B cell (primary cell): ENCODE results near the gene ASNS. TPM values are rescaled to one million over a fixed set of nuclear protein-coding genes. Genes with fewer than 3 reads are reported as not detected.
"Not testable (repeated sequence)": the region's sequence is repeated elsewhere in the genome, so short reads cannot be mapped to it uniquely, and the experiment has no call there.

Experiments used
- ATAC-seq: fragments of 200-7000 bp; cut with Tn5 transposase; one replicate; pipeline ENCODE4 v1.10.0; 2021; ENCODE audit warnings: low read depth, mild to moderate bottlenecking, moderate number of reproducible peaks, moderate library complexity
- CTCF ChIA-PET: fragments of 350-600 bp; sonication (Branson Sonifier 250); formaldehyde crosslinking; loops from one replicate; lab custom pipeline; 2021; ENCODE audit warnings: antibody characterized with exemption, inconsistent platforms; lab: Charles Lee
- POLR2A ChIA-PET: fragments of 350-600 bp; sonication (Branson Sonifier 250); formaldehyde crosslinking; loops from one replicate; lab custom pipeline; 2021; ENCODE audit warnings: antibody characterized with exemption; lab: Charles Lee
- DNase-seq: peaks from one replicate; pipeline ENCODE4 v3.0.0; 2013
- H2AFZ ChIP-seq: 2 replicates; pipeline ENCODE4 v1.6.1; 2012; ENCODE audit warnings: mild to moderate bottlenecking, low read depth, low read length; ENCODE audit not compliant: insufficient read depth, poor library complexity, severe bottlenecking
- H3K27ac ChIP-seq, 2 donors: 1 replicate in 1 of 2; 2 replicates in 1 of 2; pipeline ENCODE4 v1.5.1; 2012 to 2013; ENCODE audit warnings: low read length in 2 of 2, mild to moderate bottlenecking in 2 of 2, moderate library complexity in 1 of 2
- H3K27me3 ChIP-seq, 4 experiments: fragments of 200-600 bp in 1 of 4; sonication (generic) in 1 of 4; replicated peaks in 1 of 4; 1 replicate in 2 of 4; 2 replicates in 2 of 4; pipeline versions ENCODE4 v1.6.1 to v1.7.0; 2013 to 2016; ENCODE audit warnings: low read length in 3 of 4, mild to moderate bottlenecking in 2 of 4, mixed read lengths in 1 of 4, moderate library complexity in 1 of 4; ENCODE audit not compliant: insufficient read depth in 4 of 4, control insufficient read depth in 3 of 4; ENCODE audit errors: control extremely low read depth in 1 of 4
- H3K36me3 ChIP-seq, 2 experiments: replicated peaks in 1 of 2; 1 replicate in 1 of 2; 2 replicates in 1 of 2; pipeline versions ENCODE4 v1.6.1 to v1.7.1; 2013; ENCODE audit warnings: low read length in 1 of 2; ENCODE audit not compliant: insufficient read depth in 2 of 2, control insufficient read depth in 1 of 2; ENCODE audit errors: control extremely low read depth in 1 of 2, extremely low read depth in 1 of 2
- H3K4me1 ChIP-seq, 2 donors: fragments of 200-600 bp in 1 of 2; sonication (generic) in 1 of 2; 1 replicate in 1 of 2; 2 replicates in 1 of 2; pipeline versions ENCODE4 v1.5.1 to v1.6.1; 2013 to 2017; ENCODE audit warnings: low read length in 2 of 2; ENCODE audit not compliant: control insufficient read depth in 2 of 2, insufficient read depth in 2 of 2
- H3K4me2 ChIP-seq: replicated peaks from 2 replicates; pipeline ENCODE3; 2012; ENCODE audit warnings: mild to moderate bottlenecking, low read depth, low read length; ENCODE audit not compliant: poor library complexity, severe bottlenecking
- H3K4me3 ChIP-seq, 5 experiments: fragments of 200-600 bp in 1 of 5; sonication (generic) in 1 of 5; 1 replicate in 3 of 5; 2 replicates in 2 of 5; pipeline versions ENCODE4 v1.5.1 to v1.7.0; 2011 to 2016; ENCODE audit warnings: low read length in 4 of 5, mild to moderate bottlenecking in 4 of 5, low read depth in 2 of 5, control low read depth in 1 of 5, moderate library complexity in 1 of 5; ENCODE audit not compliant: insufficient read depth in 1 of 5; ENCODE audit errors: control extremely low read depth in 1 of 5, extremely low read depth in 1 of 5
- H3K79me2 ChIP-seq: fragments of 200-600 bp; sonication (generic); one replicate; pipeline ENCODE4 v1.6.0; 2016; ENCODE audit warnings: low read length; ENCODE audit not compliant: control insufficient read depth, insufficient read depth
- H3K9ac ChIP-seq: fragments of 200-600 bp; sonication (generic); 2 replicates; pipeline ENCODE4 v1.6.1; 2017; ENCODE audit warnings: mild to moderate bottlenecking, low read length, moderate library complexity
- H3K9me3 ChIP-seq, 3 donors: one replicate each; pipeline versions ENCODE4 v1.6.1 to v1.7.1; 2013; ENCODE audit warnings: low read length in 2 of 3; ENCODE audit not compliant: control insufficient read depth in 2 of 3, insufficient read depth in 1 of 3; ENCODE audit errors: control extremely low read depth in 1 of 3
- H4K20me1 ChIP-seq: 2 replicates; pipeline ENCODE4 v1.6.0; 2012; ENCODE audit warnings: mild to moderate bottlenecking, low read length; ENCODE audit not compliant: insufficient read depth, control insufficient read depth, poor library complexity, severe bottlenecking
- H3K27ac Mint-ChIP-seq: one replicate; pipeline ENCODE4 v1.8.0; 2021; ENCODE audit warnings: mixed read lengths
- H3K27me3 Mint-ChIP-seq: one replicate; pipeline ENCODE4 v1.8.0; 2021; ENCODE audit warnings: mixed read lengths
- H3K4me1 Mint-ChIP-seq: one replicate; pipeline ENCODE4 v1.8.0; 2021; ENCODE audit warnings: mixed read lengths
- H3K4me3 Mint-ChIP-seq: one replicate; pipeline ENCODE4 v1.8.0; 2021; ENCODE audit warnings: mixed read lengths
- H3K9me3 Mint-ChIP-seq: one replicate; pipeline ENCODE4 v1.8.0; 2022; ENCODE audit warnings: mixed read lengths; ENCODE audit not compliant: insufficient read depth
- WGBS: methylation state at CpG from one replicate; pipeline ENCODE4 v1.1.5; 2013; ENCODE audit warnings: missing lambda C conversion rate; ENCODE audit not compliant: insufficient coverage; 5-methylcytosine and 5-hydroxymethylcytosine counted together
- intact Hi-C: fragments of 100-400 bp; cut with micrococcal nuclease; formaldehyde crosslinking; loops from one replicate; pipeline ENCODE4 v1.10.0; 2022
- polyA plus RNA-seq: library from polyadenylated mRNA; depleted of rRNA; stranded (reverse); fragments of >200 nt; gene quantifications from 2 replicates; pipeline ENCODE4 v1.2.3, GENCODE V29; 2012
- total RNA-seq, 2 donors: library from RNA; stranded (reverse); fragments of 120-200 nt in 1 of 2; gene quantifications; 1 replicate in 1 of 2; 2 replicates in 1 of 2; pipeline versions ENCODE4 v1.2.3 to v1.2.4, GENCODE V29; 2013 to 2022

The ASNS gene
- total and polyA plus RNA-seq, 2 donors (not counting 1 experiment from before 2014, with no cell fraction given) = 24.2 TPM

GRCh38 chr7:97912294-97912693 lies 40.1 kb upstream of the ASNS start:
- not testable (repeated sequence) for H3K27ac Mint-ChIP-seq, ATAC-seq

GRCh38 chr7:97896893-97897292 lies 24.7 kb upstream of the ASNS start:
- not testable (repeated sequence) for H3K27me3 ChIP-seq

More at GRCh38 chr7:97912294-97912693, 40.1 kb upstream of the ASNS start:
- H3K27me3 Mint-ChIP-seq, H3K4me1 Mint-ChIP-seq, intact Hi-C loops, H3K36me3 ChIP-seq, H3K9ac ChIP-seq, H3K27ac ChIP-seq, H3K79me2 ChIP-seq, H3K27me3 ChIP-seq, H3K4me1 ChIP-seq, H2AFZ ChIP-seq, POLR2A ChIA-PET, H3K4me3 Mint-ChIP-seq, CTCF ChIA-PET, H3K4me3 ChIP-seq, DNase-seq, H3K9me3 ChIP-seq, H3K9me3 Mint-ChIP-seq, H4K20me1 ChIP-seq, H3K4me2 ChIP-seq: not testable (repeated sequence)
- no CpG with 5 or more reads among the region's 5 CpGs for WGBS

GRCh38 chr7:97891721-97892120 lies 19.5 kb upstream of the ASNS start:
- H3K79me2 ChIP-seq, H3K27ac Mint-ChIP-seq, H2AFZ ChIP-seq, intact Hi-C loops, H3K4me1 Mint-ChIP-seq, H3K4me3 Mint-ChIP-seq, H3K27me3 Mint-ChIP-seq, ATAC-seq, H3K4me1 ChIP-seq, H4K20me1 ChIP-seq, H3K9ac ChIP-seq, CTCF ChIA-PET, H3K27ac ChIP-seq, H3K9me3 ChIP-seq, DNase-seq, POLR2A ChIA-PET, H3K36me3 ChIP-seq, H3K4me2 ChIP-seq, H3K27me3 ChIP-seq, H3K9me3 Mint-ChIP-seq, H3K4me3 ChIP-seq: not testable (repeated sequence)
- WGBS = 69% methylated on average over 2 of the region's 4 CpGs

More at GRCh38 chr7:97896893-97897292, 24.7 kb upstream of the ASNS start:
- H3K9me3 ChIP-seq, H3K4me1 Mint-ChIP-seq, H3K4me2 ChIP-seq, H3K9me3 Mint-ChIP-seq, intact Hi-C loops, H2AFZ ChIP-seq, H4K20me1 ChIP-seq, CTCF ChIA-PET, ATAC-seq, H3K27me3 Mint-ChIP-seq, H3K79me2 ChIP-seq, POLR2A ChIA-PET, H3K36me3 ChIP-seq, H3K27ac ChIP-seq, DNase-seq, H3K4me1 ChIP-seq, H3K9ac ChIP-seq, H3K4me3 ChIP-seq, H3K27ac Mint-ChIP-seq, H3K4me3 Mint-ChIP-seq: not testable (repeated sequence)
- whole genome bisulfite sequencing = no CpG with 5 or more reads among the region's 2 CpGs

- H2AFZ ChIP-seq, H3K4me2 ChIP-seq, POLR2A ChIA-PET, CTCF ChIA-PET, H3K4me3 Mint-ChIP-seq, H3K27ac Mint-ChIP-seq, DNase-seq, H3K4me3 ChIP-seq, ATAC-seq, H3K4me1 ChIP-seq, H3K27ac ChIP-seq, H4K20me1 ChIP-seq, H3K36me3 ChIP-seq, H3K27me3 ChIP-seq, H3K79me2 ChIP-seq, H3K9me3 Mint-ChIP-seq, H3K9ac ChIP-seq, intact Hi-C loops, H3K27me3 Mint-ChIP-seq, H3K9me3 ChIP-seq, H3K4me1 Mint-ChIP-seq: not testable (repeated sequence)
- WGBS = no CpG with 5 or more reads among the region's 3 CpGs
These were observed 7.3 kb upstream of the ASNS start for GRCh38 chr7:97879527-97879926.
